GM12878 (cell line): ENCODE data around the gene MBD5. TPM values are rescaled to one million over a fixed set of nuclear protein-coding genes. Genes with fewer than 3 reads are reported as not detected.

ENCODE experiments used
- BHLHE40 ChIP-seq, 2 experiments: fragments of 450-650 bp in 1 of 2; IDR thresholded peaks; 2 replicates each; pipeline ENCODE4 v1.6.1; 2011 to 2017; ENCODE audit warnings: low read depth in 2 of 2, borderline replicate concordance in 1 of 2, improper control_type of control experiment in 1 of 2, low read length in 1 of 2, mild to moderate bottlenecking in 1 of 2
- CEBPB ChIP-seq, 2 experiments: fragments of 150-350 bp in 1 of 2; IDR thresholded peaks; 2 replicates each; pipeline ENCODE4 v1.6.1; 2012 to 2014; ENCODE audit warnings: low read depth in 2 of 2, low read length in 2 of 2, borderline replicate concordance in 1 of 2, inconsistent platforms in 1 of 2
- CHD4 ChIP-seq: fragments of 200-600 bp; sonication (generic); IDR thresholded peaks from 2 replicates; pipeline ENCODE4 v1.6.1; 2016; ENCODE audit warnings: mild to moderate bottlenecking
- DPF2 ChIP-seq: fragments of 450-650 bp; IDR thresholded peaks from 2 replicates; pipeline ENCODE4 v1.6.1; 2017; ENCODE audit warnings: mild to moderate bottlenecking
- FOXM1 ChIP-seq: IDR thresholded peaks from 2 replicates; pipeline ENCODE4 v1.6.1; 2012; ENCODE audit warnings: low read depth, mild to moderate bottlenecking, inconsistent platforms, low read length, moderate library complexity
- NR2F1 ChIP-seq: fragments of 450-650 bp; conservative IDR thresholded peaks from 2 replicates; pipeline ENCODE4 v1.6.1; 2017; ENCODE audit warnings: mild to moderate bottlenecking
- RELA ChIP-seq: fragments of 450-650 bp; IDR thresholded peaks from 2 replicates; pipeline ENCODE4 v1.8.0; 2014; ENCODE audit warnings: borderline replicate concordance; ENCODE audit not compliant: partially characterized antibody
- SMARCA5 ChIP-seq: fragments of 450-650 bp; IDR thresholded peaks from 2 replicates; pipeline ENCODE4 v1.6.1; 2017; ENCODE audit warnings: mild to moderate bottlenecking
- TCF12 ChIP-seq: IDR thresholded peaks from 2 replicates; pipeline ENCODE4 v1.6.1; 2011; ENCODE audit warnings: low read depth, mild to moderate bottlenecking, low read length
- YBX1 ChIP-seq: fragments of 450-650 bp; IDR thresholded peaks from 2 replicates; pipeline ENCODE4 v1.6.1; 2016; ENCODE audit warnings: antibody characterized with exemption
- ZSCAN29 ChIP-seq: fragments of 450-650 bp; IDR thresholded peaks from 2 replicates; pipeline ENCODE4 v1.6.1; 2017; ENCODE audit warnings: mild to moderate bottlenecking, moderate library complexity
- polyA plus RNA-seq, 11 experiments: library from polyadenylated mRNA; depleted of rRNA in 4 of 11; unstranded in 6 of 11; stranded (reverse) in 5 of 11; fragments of >200 nt; fragmentation: Nextera tagmentation in 4 of 11; fragmentation: Illumina TruSeq in 1 of 11; extraction: Ambion mirVana in 4 of 11; extraction: Trizol in 1 of 11; gene quantifications; 1 replicate in 1 of 11; 2 replicates in 10 of 11; pipeline versions ENCODE4 v1.2.1 to v1.2.3, GENCODE V29; 2011 to 2016; ENCODE audit warnings: inconsistent platforms in 2 of 11, missing spikeins in 2 of 11, low read depth in 1 of 11
- total RNA-seq, 4 experiments: library from RNA; depleted of rRNA in 3 of 4; stranded (reverse); fragments of >200 nt in 3 of 4; fragmentation: Illumina TruSeq in 1 of 4; extraction: Trizol in 1 of 4; gene quantifications; 2 replicates each; pipeline versions ENCODE4 v1.2.1 to v1.2.3, GENCODE V29; 2013 to 2021
- TF ChIP-seq, protein P1 (sequence below): fragments of 450-650 bp; IDR thresholded peaks from 2 replicates; pipeline ENCODE4 v1.6.1; 2018; ENCODE audit warnings: mild to moderate bottlenecking, low read depth, moderate library complexity; ENCODE audit not compliant: partially characterized antibody
- TF ChIP-seq, protein P2 (sequence below): IDR thresholded peaks from 2 replicates; pipeline ENCODE4 v1.6.1; 2012; ENCODE audit warnings: low read length, inconsistent platforms
- TF ChIP-seq, protein P3 (sequence below): IDR thresholded peaks from 2 replicates; pipeline ENCODE4 v1.6.1; 2011; ENCODE audit warnings: mild to moderate bottlenecking, low read depth, low read length, moderate library complexity; ENCODE audit not compliant: insufficient replicate concordance
- TF ChIP-seq, protein P4 (sequence below): fragments of 450-650 bp; IDR thresholded peaks from 2 replicates; pipeline ENCODE4 v1.6.1; 2017; ENCODE audit warnings: mild to moderate bottlenecking
- TF ChIP-seq, protein P5 (sequence below): fragments of 450-650 bp; IDR thresholded peaks from 2 replicates; pipeline ENCODE4 v1.6.1; 2016; ENCODE audit warnings: mild to moderate bottlenecking, moderate library complexity, borderline replicate concordance

The MBD5 gene
- total and polyA plus RNA-seq, 10 of the 15 experiments (the other 5 are each of a cell fraction or from before 2014, with no cell fraction given) = 7.4 to 58.0 (median 21.2) TPM

DNA sequence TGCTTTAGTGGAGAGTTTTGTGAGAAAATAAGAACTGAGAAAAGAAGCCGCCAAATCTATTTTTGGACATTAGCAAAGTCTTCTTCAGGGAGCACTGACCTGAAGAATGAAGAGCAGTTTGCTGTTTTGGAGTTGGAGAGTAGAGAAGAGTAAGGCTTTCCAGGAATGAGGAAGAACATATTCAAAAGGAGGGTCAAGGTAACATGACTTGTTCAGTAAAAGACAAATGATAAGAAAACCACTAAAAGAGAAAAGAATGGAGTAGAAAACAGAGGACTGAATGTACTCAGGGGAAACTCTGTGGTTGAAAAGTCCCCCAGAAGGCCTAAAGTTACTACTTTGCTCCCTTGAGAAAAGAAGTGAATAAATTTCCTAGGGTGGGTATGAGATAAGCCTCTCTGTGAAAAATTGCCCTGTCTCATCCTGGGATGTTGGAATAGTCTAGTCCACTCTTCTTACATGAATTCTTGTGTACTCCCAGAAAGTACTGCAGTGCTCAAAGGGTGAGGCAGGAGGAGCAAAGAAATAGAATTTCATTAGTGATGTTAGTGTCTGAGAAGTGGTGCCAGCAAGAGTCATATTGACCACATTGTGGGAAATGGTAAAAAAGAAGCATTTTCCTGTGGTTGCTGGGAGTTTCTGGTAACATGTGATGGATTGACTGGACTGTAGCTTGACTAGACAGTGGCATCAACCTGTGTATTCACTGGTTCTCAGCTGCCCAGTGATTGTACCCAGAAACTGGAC, 27.8 kb downstream of the MBD5 start (continued):
- TF ChIP-seq, protein P1, sequence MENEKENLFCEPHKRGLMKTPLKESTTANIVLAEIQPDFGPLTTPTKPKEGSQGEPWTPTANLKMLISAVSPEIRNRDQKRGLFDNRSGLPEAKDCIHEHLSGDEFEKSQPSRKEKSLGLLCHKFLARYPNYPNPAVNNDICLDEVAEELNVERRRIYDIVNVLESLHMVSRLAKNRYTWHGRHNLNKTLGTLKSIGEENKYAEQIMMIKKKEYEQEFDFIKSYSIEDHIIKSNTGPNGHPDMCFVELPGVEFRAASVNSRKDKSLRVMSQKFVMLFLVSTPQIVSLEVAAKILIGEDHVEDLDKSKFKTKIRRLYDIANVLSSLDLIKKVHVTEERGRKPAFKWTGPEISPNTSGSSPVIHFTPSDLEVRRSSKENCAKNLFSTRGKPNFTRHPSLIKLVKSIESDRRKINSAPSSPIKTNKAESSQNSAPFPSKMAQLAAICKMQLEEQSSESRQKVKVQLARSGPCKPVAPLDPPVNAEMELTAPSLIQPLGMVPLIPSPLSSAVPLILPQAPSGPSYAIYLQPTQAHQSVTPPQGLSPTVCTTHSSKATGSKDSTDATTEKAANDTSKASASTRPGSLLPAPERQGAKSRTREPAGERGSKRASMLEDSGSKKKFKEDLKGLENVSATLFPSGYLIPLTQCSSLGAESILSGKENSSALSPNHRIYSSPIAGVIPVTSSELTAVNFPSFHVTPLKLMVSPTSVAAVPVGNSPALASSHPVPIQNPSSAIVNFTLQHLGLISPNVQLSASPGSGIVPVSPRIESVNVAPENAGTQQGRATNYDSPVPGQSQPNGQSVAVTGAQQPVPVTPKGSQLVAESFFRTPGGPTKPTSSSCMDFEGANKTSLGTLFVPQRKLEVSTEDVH = peak; percentile 18
- peak; percentile 45; the same call in 1 of the 2 replicates for TF ChIP-seq FOXM1
- peak; percentile 58; the same call in 1 of the 2 replicates for TF ChIP-seq NR2F1
- TF ChIP-seq CEBPB (IDR thresholded peaks at IDR 0.05; ENCODE audit: borderline replicate concordance in 1 of 2, low read depth in 2 of 2, low read length in 2 of 2) = 0 out of 4 replicates have a peak, but pooled peaks of 1 of the 2 experiments have one; percentile 17
- TF ChIP-seq, protein P2, sequence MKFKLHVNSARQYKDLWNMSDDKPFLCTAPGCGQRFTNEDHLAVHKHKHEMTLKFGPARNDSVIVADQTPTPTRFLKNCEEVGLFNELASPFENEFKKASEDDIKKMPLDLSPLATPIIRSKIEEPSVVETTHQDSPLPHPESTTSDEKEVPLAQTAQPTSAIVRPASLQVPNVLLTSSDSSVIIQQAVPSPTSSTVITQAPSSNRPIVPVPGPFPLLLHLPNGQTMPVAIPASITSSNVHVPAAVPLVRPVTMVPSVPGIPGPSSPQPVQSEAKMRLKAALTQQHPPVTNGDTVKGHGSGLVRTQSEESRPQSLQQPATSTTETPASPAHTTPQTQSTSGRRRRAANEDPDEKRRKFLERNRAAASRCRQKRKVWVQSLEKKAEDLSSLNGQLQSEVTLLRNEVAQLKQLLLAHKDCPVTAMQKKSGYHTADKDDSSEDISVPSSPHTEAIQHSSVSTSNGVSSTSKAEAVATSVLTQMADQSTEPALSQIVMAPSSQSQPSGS = peak; percentile 81
- TF ChIP-seq SMARCA5 = no peak; the same call in 1 of the 2 replicates
- TF ChIP-seq ZSCAN29 = no peak
- peak; percentile 86 for TF ChIP-seq DPF2
- peak in 1 of 2 experiments; percentile 58; a peak in 2 of 4 replicates for TF ChIP-seq BHLHE40 (IDR thresholded peaks at IDR 0.05; ENCODE audit: borderline replicate concordance in 1 of 2, low read depth in 2 of 2, low read length in 1 of 2)
- TF ChIP-seq, protein P3, sequence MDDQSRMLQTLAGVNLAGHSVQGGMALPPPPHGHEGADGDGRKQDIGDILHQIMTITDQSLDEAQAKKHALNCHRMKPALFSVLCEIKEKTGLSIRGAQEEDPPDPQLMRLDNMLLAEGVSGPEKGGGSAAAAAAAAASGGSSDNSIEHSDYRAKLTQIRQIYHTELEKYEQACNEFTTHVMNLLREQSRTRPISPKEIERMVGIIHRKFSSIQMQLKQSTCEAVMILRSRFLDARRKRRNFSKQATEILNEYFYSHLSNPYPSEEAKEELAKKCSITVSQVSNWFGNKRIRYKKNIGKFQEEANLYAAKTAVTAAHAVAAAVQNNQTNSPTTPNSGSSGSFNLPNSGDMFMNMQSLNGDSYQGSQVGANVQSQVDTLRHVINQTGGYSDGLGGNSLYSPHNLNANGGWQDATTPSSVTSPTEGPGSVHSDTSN = peak; percentile 35
- TF ChIP-seq, protein P4, sequence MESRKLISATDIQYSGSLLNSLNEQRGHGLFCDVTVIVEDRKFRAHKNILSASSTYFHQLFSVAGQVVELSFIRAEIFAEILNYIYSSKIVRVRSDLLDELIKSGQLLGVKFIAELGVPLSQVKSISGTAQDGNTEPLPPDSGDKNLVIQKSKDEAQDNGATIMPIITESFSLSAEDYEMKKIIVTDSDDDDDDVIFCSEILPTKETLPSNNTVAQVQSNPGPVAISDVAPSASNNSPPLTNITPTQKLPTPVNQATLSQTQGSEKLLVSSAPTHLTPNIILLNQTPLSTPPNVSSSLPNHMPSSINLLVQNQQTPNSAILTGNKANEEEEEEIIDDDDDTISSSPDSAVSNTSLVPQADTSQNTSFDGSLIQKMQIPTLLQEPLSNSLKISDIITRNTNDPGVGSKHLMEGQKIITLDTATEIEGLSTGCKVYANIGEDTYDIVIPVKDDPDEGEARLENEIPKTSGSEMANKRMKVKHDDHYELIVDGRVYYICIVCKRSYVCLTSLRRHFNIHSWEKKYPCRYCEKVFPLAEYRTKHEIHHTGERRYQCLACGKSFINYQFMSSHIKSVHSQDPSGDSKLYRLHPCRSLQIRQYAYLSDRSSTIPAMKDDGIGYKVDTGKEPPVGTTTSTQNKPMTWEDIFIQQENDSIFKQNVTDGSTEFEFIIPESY = no peak
- no peak for TF ChIP-seq RELA
- TF ChIP-seq TCF12 = peak; percentile 14; the same call in 1 of the 2 replicates
- TF ChIP-seq CHD4 = no peak
- TF ChIP-seq, protein P5, sequence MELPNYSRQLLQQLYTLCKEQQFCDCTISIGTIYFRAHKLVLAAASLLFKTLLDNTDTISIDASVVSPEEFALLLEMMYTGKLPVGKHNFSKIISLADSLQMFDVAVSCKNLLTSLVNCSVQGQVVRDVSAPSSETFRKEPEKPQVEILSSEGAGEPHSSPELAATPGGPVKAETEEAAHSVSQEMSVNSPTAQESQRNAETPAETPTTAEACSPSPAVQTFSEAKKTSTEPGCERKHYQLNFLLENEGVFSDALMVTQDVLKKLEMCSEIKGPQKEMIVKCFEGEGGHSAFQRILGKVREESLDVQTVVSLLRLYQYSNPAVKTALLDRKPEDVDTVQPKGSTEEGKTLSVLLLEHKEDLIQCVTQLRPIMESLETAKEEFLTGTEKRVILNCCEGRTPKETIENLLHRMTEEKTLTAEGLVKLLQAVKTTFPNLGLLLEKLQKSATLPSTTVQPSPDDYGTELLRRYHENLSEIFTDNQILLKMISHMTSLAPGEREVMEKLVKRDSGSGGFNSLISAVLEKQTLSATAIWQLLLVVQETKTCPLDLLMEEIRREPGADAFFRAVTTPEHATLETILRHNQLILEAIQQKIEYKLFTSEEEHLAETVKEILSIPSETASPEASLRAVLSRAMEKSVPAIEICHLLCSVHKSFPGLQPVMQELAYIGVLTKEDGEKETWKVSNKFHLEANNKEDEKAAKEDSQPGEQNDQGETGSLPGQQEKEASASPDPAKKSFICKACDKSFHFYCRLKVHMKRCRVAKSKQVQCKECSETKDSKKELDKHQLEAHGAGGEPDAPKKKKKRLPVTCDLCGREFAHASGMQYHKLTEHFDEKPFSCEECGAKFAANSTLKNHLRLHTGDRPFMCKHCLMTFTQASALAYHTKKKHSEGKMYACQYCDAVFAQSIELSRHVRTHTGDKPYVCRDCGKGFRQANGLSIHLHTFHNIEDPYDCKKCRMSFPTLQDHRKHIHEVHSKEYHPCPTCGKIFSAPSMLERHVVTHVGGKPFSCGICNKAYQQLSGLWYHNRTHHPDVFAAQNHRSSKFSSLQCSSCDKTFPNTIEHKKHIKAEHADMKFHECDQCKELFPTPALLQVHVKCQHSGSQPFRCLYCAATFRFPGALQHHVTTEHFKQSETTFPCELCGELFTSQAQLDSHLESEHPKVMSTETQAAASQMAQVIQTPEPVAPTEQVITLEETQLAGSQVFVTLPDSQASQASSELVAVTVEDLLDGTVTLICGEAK = no peak
- TF ChIP-seq YBX1 = peak; percentile 49; the same call in 1 of the 2 replicates
